B cell (primary cell): Measurements from ENCODE around the gene BIK. TPM values are rescaled to one million over a fixed set of nuclear protein-coding genes. Genes with fewer than 3 reads are reported as not detected.

Experiments
- ATAC-seq: fragments of 200-7000 bp; cut with Tn5 transposase; one replicate; pipeline ENCODE4 v1.10.0; 2021; ENCODE audit warnings: low read depth, mild to moderate bottlenecking, moderate number of reproducible peaks, moderate library complexity
- CTCF ChIA-PET: fragments of 350-600 bp; sonication (Branson Sonifier 250); formaldehyde crosslinking; loops from one replicate; lab custom pipeline; 2021; ENCODE audit warnings: antibody characterized with exemption, inconsistent platforms; lab: Charles Lee
- POLR2A ChIA-PET: fragments of 350-600 bp; sonication (Branson Sonifier 250); formaldehyde crosslinking; loops from one replicate; lab custom pipeline; 2021; ENCODE audit warnings: antibody characterized with exemption; lab: Charles Lee
- DNase-seq: peaks from one replicate; pipeline ENCODE4 v3.0.0; 2013
- H2AFZ ChIP-seq: 2 replicates; pipeline ENCODE4 v1.6.1; 2012; ENCODE audit warnings: mild to moderate bottlenecking, low read depth, low read length; ENCODE audit not compliant: insufficient read depth, poor library complexity, severe bottlenecking
- H3K27ac ChIP-seq, 2 donors: 1 replicate in 1 of 2; 2 replicates in 1 of 2; pipeline ENCODE4 v1.5.1; 2012 to 2013; ENCODE audit warnings: low read length in 2 of 2, mild to moderate bottlenecking in 2 of 2, moderate library complexity in 1 of 2
- H3K27me3 ChIP-seq, 4 experiments: fragments of 200-600 bp in 1 of 4; sonication (generic) in 1 of 4; replicated peaks in 1 of 4; 1 replicate in 2 of 4; 2 replicates in 2 of 4; pipeline versions ENCODE4 v1.6.1 to v1.7.0; 2013 to 2016; ENCODE audit warnings: low read length in 3 of 4, mild to moderate bottlenecking in 2 of 4, mixed read lengths in 1 of 4, moderate library complexity in 1 of 4; ENCODE audit not compliant: insufficient read depth in 4 of 4, control insufficient read depth in 3 of 4; ENCODE audit errors: control extremely low read depth in 1 of 4
- H3K36me3 ChIP-seq, 2 experiments: replicated peaks in 1 of 2; 1 replicate in 1 of 2; 2 replicates in 1 of 2; pipeline versions ENCODE4 v1.6.1 to v1.7.1; 2013; ENCODE audit warnings: low read length in 1 of 2; ENCODE audit not compliant: insufficient read depth in 2 of 2, control insufficient read depth in 1 of 2; ENCODE audit errors: control extremely low read depth in 1 of 2, extremely low read depth in 1 of 2
- H3K4me1 ChIP-seq, 2 donors: fragments of 200-600 bp in 1 of 2; sonication (generic) in 1 of 2; 1 replicate in 1 of 2; 2 replicates in 1 of 2; pipeline versions ENCODE4 v1.5.1 to v1.6.1; 2013 to 2017; ENCODE audit warnings: low read length in 2 of 2; ENCODE audit not compliant: control insufficient read depth in 2 of 2, insufficient read depth in 2 of 2
- H3K4me2 ChIP-seq: replicated peaks from 2 replicates; pipeline ENCODE3; 2012; ENCODE audit warnings: mild to moderate bottlenecking, low read depth, low read length; ENCODE audit not compliant: poor library complexity, severe bottlenecking
- H3K4me3 ChIP-seq, 5 experiments: fragments of 200-600 bp in 1 of 5; sonication (generic) in 1 of 5; 1 replicate in 3 of 5; 2 replicates in 2 of 5; pipeline versions ENCODE4 v1.5.1 to v1.7.0; 2011 to 2016; ENCODE audit warnings: low read length in 4 of 5, mild to moderate bottlenecking in 4 of 5, low read depth in 2 of 5, control low read depth in 1 of 5, moderate library complexity in 1 of 5; ENCODE audit not compliant: insufficient read depth in 1 of 5; ENCODE audit errors: control extremely low read depth in 1 of 5, extremely low read depth in 1 of 5
- H3K79me2 ChIP-seq: fragments of 200-600 bp; sonication (generic); one replicate; pipeline ENCODE4 v1.6.0; 2016; ENCODE audit warnings: low read length; ENCODE audit not compliant: control insufficient read depth, insufficient read depth
- H3K9ac ChIP-seq: fragments of 200-600 bp; sonication (generic); 2 replicates; pipeline ENCODE4 v1.6.1; 2017; ENCODE audit warnings: mild to moderate bottlenecking, low read length, moderate library complexity
- H3K9me3 ChIP-seq, 3 donors: one replicate each; pipeline versions ENCODE4 v1.6.1 to v1.7.1; 2013; ENCODE audit warnings: low read length in 2 of 3; ENCODE audit not compliant: control insufficient read depth in 2 of 3, insufficient read depth in 1 of 3; ENCODE audit errors: control extremely low read depth in 1 of 3
- H4K20me1 ChIP-seq: 2 replicates; pipeline ENCODE4 v1.6.0; 2012; ENCODE audit warnings: mild to moderate bottlenecking, low read length; ENCODE audit not compliant: insufficient read depth, control insufficient read depth, poor library complexity, severe bottlenecking
- H3K27ac Mint-ChIP-seq: one replicate; pipeline ENCODE4 v1.8.0; 2021; ENCODE audit warnings: mixed read lengths
- H3K27me3 Mint-ChIP-seq: one replicate; pipeline ENCODE4 v1.8.0; 2021; ENCODE audit warnings: mixed read lengths
- H3K4me1 Mint-ChIP-seq: one replicate; pipeline ENCODE4 v1.8.0; 2021; ENCODE audit warnings: mixed read lengths
- H3K4me3 Mint-ChIP-seq: one replicate; pipeline ENCODE4 v1.8.0; 2021; ENCODE audit warnings: mixed read lengths
- H3K9me3 Mint-ChIP-seq: one replicate; pipeline ENCODE4 v1.8.0; 2022; ENCODE audit warnings: mixed read lengths; ENCODE audit not compliant: insufficient read depth
- CTCF ChIP-seq: fragments of 200-600 bp; IDR thresholded peaks from one replicate; pipeline ENCODE4 v1.8.0; 2022; ENCODE audit warnings: antibody characterized with exemption, mild to moderate bottlenecking
- EZH2 ChIP-seq: IDR thresholded peaks from 2 replicates; pipeline ENCODE4 v1.6.1; 2012; ENCODE audit warnings: borderline replicate concordance, low read depth, mild to moderate bottlenecking, moderate library complexity, low read length; ENCODE audit not compliant: insufficient read depth, poor library complexity, severe bottlenecking
- WGBS: methylation state at CpG from one replicate; pipeline ENCODE4 v1.1.5; 2013; ENCODE audit warnings: missing lambda C conversion rate; ENCODE audit not compliant: insufficient coverage; 5-methylcytosine and 5-hydroxymethylcytosine counted together
- intact Hi-C: fragments of 100-400 bp; cut with micrococcal nuclease; formaldehyde crosslinking; loops from one replicate; pipeline ENCODE4 v1.10.0; 2022
- polyA plus RNA-seq: library from polyadenylated mRNA; depleted of rRNA; stranded (reverse); fragments of >200 nt; gene quantifications from 2 replicates; pipeline ENCODE4 v1.2.3, GENCODE V29; 2012
- total RNA-seq, 2 donors: library from RNA; stranded (reverse); fragments of 120-200 nt in 1 of 2; gene quantifications; 1 replicate in 1 of 2; 2 replicates in 1 of 2; pipeline versions ENCODE4 v1.2.3 to v1.2.4, GENCODE V29; 2013 to 2022

BIK gene
- total and polyA plus RNA-seq, 2 donors (not counting 1 experiment from before 2014, with no cell fraction given) = 1.3 to 2.7 TPM

DNA sequence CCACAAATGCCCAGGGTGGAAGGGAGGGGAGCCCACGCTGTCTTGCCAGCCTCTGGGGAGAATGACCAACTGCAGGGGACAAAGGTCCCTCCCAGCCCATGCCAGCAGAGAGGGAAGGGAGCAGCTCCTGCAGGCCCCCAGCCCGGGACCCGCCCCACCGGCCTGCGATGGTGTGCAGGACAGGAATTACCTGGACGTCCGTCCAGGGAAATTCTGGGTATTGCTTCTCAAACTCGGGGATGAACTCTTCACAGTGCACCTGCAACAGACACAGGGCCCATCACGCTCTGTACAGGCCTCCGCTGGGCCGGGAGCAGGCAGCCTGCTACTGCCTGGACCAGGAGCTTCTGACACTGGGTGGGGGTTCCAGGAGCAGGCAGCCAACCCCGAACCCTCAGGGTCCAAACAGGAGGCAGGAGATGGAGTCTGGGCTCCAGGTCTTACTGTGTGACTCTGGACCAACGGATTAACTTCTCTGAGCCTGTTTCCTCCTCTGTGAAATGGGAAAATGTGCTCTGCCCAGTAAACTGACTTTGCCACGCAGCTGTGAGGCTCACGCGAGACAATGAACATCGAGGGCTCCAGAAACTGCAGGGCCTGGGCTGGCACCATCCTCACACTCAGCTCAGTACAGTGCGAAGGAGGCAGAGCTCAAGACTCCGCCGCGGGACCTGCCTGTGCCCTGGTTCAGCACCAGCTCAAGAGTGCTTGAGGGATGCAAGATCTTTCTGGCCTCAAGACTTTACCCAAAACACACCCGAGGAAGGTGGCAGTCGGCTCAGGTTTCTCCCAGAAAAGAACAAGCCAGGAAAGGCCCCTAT lies 59.0 kb downstream of the BIK start:
- no peaks in the 10 kb centered on the region for H3K27me3 Mint-ChIP-seq
- CTCF ChIA-PET = interaction anchor here (1.2 kb wide), 1 partner anchor 16 kb away, joined by 3 read pairs; no protein-coding TSS in a partner anchor
- Histone ChIP-seq H3K9ac (no peak overlapping the region), H3K79me2 (no peaks in the 10 kb centered on the region), H3K36me3 (peaks cover 0 to 34% of the 10 kb centered on the region in 2 experiments), H3K4me3 (no peak overlapping the region), H4K20me1 (no peaks in the 10 kb centered on the region), H3K4me1 (no peaks in the 10 kb centered on the region), H2AFZ (no peak overlapping the region), H3K27me3 (no peaks in the 10 kb centered on the region), H3K4me2 (no peak overlapping the region), H3K9me3 (no peaks in the 10 kb centered on the region), H3K27ac (no peak overlapping the region)
- no peaks in the 10 kb centered on the region for H3K9me3 Mint-ChIP-seq
- H3K27ac Mint-ChIP-seq = no peak overlapping the region
- ATAC-seq (no peak), DNase-seq (no peak)
- WGBS = 93% methylated on average over 22 of the region's 23 CpGs
- H3K4me3 Mint-ChIP-seq = no peak overlapping the region
- intact Hi-C loops = no loop called here
- POLR2A ChIA-PET = no interaction called here
- no peak for TF ChIP-seq CTCF
- TF ChIP-seq EZH2 = no peak
- peaks cover under 1% of the 10 kb centered on the region for H3K4me1 Mint-ChIP-seq

- no peak overlapping the region for H2AFZ ChIP-seq
- CTCF ChIA-PET = interaction anchor here (1.2 kb wide), 1 partner anchor 16 kb away, joined by 3 read pairs; no protein-coding TSS in a partner anchor
- POLR2A ChIA-PET = no interaction called here
- TF ChIP-seq EZH2 (no peak), CTCF (no peak)
- intact Hi-C loops = no loop called here
- peaks cover 0 to 37% of the 10 kb centered on the region in 2 experiments for H3K36me3 ChIP-seq
- ATAC-seq (no peak), DNase-seq (no peak)
- H3K27me3 ChIP-seq = no peaks in the 10 kb centered on the region
- H3K4me3 ChIP-seq = no peak overlapping the region
- Mint-ChIP-seq H3K27me3 (no peaks in the 10 kb centered on the region), H3K4me1 (no peaks in the 10 kb centered on the region), H3K9me3 (no peaks in the 10 kb centered on the region), H3K27ac (no peak overlapping the region), H3K4me3 (no peak overlapping the region)
- no peaks in the 10 kb centered on the region for H3K9me3 ChIP-seq
- no peak overlapping the region for H3K27ac ChIP-seq
- no peaks in the 10 kb centered on the region for H3K4me1 ChIP-seq
- no peaks in the 10 kb centered on the region for H4K20me1 ChIP-seq
- H3K79me2 ChIP-seq = no peaks in the 10 kb centered on the region
- H3K4me2 ChIP-seq = no peak overlapping the region
- H3K9ac ChIP-seq = no peak overlapping the region
- WGBS = over 99% methylated on average over 8 of the region's 9 CpGs
These were observed 59.6 kb downstream of the BIK start for GRCh38 chr22:43170131-43170480.
